H1 (cell line): ENCODE measurements around the gene MYO5B. TPM values are rescaled to one million over a fixed set of nuclear protein-coding genes. Genes with fewer than 3 reads are reported as not detected.

Source experiments
- ASH2L ChIP-seq: fragments of 200-600, 300-600 bp; sonication (generic); IDR thresholded peaks from one replicate; pipeline ENCODE4 v1.7.1; 2017; ENCODE audit warnings: low read length
- BACH1 ChIP-seq: IDR thresholded peaks from 2 replicates; pipeline ENCODE4 v1.6.1; 2012; ENCODE audit warnings: low read length, improper control_type of control experiment
- CTBP2 ChIP-seq: IDR thresholded peaks from 2 replicates; pipeline ENCODE4 v1.7.0; 2011; ENCODE audit warnings: borderline replicate concordance, mild to moderate bottlenecking, moderate library complexity, mixed read lengths, low read length; ENCODE audit not compliant: insufficient read depth, insufficient read length
- HDAC2 ChIP-seq, 2 experiments: fragments of 300-600 bp in 1 of 2; sonication (generic) in 1 of 2; IDR thresholded peaks; 2 replicates each; pipeline ENCODE4 v1.6.1; 2011 to 2012; ENCODE audit warnings: low read depth in 2 of 2, low read length in 2 of 2, mild to moderate bottlenecking in 2 of 2, moderate library complexity in 2 of 2, borderline replicate concordance in 1 of 2, inconsistent platforms in 1 of 2
- MAFK ChIP-seq: IDR thresholded peaks from 2 replicates; pipeline ENCODE4 v1.6.1; 2012; ENCODE audit warnings: low read depth, mild to moderate bottlenecking, improper control_type of control experiment, low read length
- polyA plus RNA-seq, 7 experiments: library from polyadenylated mRNA; depleted of rRNA in 3 of 7; stranded (reverse) in 5 of 7; unstranded in 2 of 7; fragments of >200 nt in 5 of 7; fragments of 200-250 nt in 2 of 7; gene quantifications; 1 replicate in 5 of 7; 2 replicates in 1 of 7; 4 replicates in 1 of 7; pipeline versions ENCODE4 v1.2.1 to v1.2.3, GENCODE V29; 2011 to 2013; ENCODE audit warnings: missing spikeins in 2 of 7, mixed read lengths in 2 of 7
- total RNA-seq: library from RNA; stranded (reverse); fragmentation: NEBNext Ultra II Directional; extraction: Animal tissue kit (Norgen Biotek cat#: 25700); gene quantifications from 2 replicates; pipeline ENCODE4 v1.2.1, GENCODE V29; 2021
- TF ChIP-seq, protein P1 (sequence below), 3 experiments: IDR thresholded peaks; 1 replicate in 2 of 3; 2 replicates in 1 of 3; pipeline versions ENCODE4 v1.5.1 to v1.6.1; 2011; ENCODE audit warnings: low read length in 3 of 3, mild to moderate bottlenecking in 3 of 3, inconsistent platforms in 2 of 3, low read depth in 1 of 3, moderate library complexity in 1 of 3; ENCODE audit not compliant: insufficient read depth in 1 of 3; ENCODE audit errors: control extremely low read depth in 1 of 3

The MYO5B gene
- total and polyA plus RNA-seq, 2 of the 8 experiments (the other 6 are each of a cell fraction or from before 2014, with no cell fraction given): 6.4 to 7.7 TPM

DNA sequence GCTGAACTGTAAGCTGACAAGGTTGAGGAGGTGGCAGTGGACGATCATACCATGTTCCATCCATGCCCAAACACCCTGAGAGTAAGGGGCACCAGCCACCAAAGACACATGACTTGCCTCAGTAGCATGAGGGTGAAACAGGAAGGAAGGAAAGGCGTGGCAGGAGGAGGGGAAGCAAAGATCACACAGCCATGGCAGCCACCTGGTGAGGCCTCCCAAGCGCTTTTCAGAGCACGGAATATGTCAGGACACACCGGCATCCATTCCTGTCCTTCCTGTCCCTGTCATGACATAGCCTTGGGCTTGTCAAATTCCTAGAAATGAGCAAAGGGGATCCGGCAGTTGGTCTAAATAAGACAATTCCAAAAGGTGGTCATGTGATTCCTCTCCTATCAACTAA is 118.7 kb downstream of the MYO5B start (continued):
- no peak for TF ChIP-seq HDAC2 (IDR thresholded peaks at IDR 0.05; ENCODE audit: borderline replicate concordance in 1 of 2, low read depth in 2 of 2, low read length in 2 of 2)
- TF ChIP-seq BACH1: no peak
- TF ChIP-seq ASH2L: no peak
- TF ChIP-seq CTBP2: no peak
- TF ChIP-seq, protein P1, sequence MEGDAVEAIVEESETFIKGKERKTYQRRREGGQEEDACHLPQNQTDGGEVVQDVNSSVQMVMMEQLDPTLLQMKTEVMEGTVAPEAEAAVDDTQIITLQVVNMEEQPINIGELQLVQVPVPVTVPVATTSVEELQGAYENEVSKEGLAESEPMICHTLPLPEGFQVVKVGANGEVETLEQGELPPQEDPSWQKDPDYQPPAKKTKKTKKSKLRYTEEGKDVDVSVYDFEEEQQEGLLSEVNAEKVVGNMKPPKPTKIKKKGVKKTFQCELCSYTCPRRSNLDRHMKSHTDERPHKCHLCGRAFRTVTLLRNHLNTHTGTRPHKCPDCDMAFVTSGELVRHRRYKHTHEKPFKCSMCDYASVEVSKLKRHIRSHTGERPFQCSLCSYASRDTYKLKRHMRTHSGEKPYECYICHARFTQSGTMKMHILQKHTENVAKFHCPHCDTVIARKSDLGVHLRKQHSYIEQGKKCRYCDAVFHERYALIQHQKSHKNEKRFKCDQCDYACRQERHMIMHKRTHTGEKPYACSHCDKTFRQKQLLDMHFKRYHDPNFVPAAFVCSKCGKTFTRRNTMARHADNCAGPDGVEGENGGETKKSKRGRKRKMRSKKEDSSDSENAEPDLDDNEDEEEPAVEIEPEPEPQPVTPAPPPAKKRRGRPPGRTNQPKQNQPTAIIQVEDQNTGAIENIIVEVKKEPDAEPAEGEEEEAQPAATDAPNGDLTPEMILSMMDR (IDR thresholded peaks at IDR 0.05; ENCODE audit: control extremely low read depth in 1 of 3, insufficient read depth in 1 of 3, low read depth in 1 of 3, low read length in 3 of 3): no peak
- no peak for TF ChIP-seq MAFK
- TF ChIP-seq, all 59 proteins: peak for 0
